Smooth muscle cell (in vitro differentiated cells): ENCODE data around the gene CACNG3. TPM values are rescaled to one million over a fixed set of nuclear protein-coding genes. Genes with fewer than 3 reads are reported as not detected.
"Not testable (repeated sequence)": the region's sequence is repeated elsewhere in the genome, so short reads cannot be mapped to it uniquely, and the experiment has no call there.

Experiments
- DNase-seq: peaks from one replicate; lab custom pipeline; 2025; ENCODE audit not compliant: unreplicated experiment; lab: John Stamatoyannopoulos, UW
- H2AFZ ChIP-seq: fragments of 200-600 bp; sonication (generic); 2 replicates; pipeline ENCODE4 v1.6.0; 2016; ENCODE audit warnings: antibody characterized with exemption, low read depth, mild to moderate bottlenecking
- H3F3A ChIP-seq: fragments of 200-600 bp; sonication (generic); 2 replicates; pipeline ENCODE4 v1.6.0; 2017; ENCODE audit warnings: antibody characterized with exemption, low read depth
- H3K27ac ChIP-seq: fragments of 200-600 bp; sonication (generic); 2 replicates; pipeline ENCODE4 v1.5.1; 2016; ENCODE audit warnings: low read depth, mild to moderate bottlenecking
- H3K27me3 ChIP-seq: fragments of 200-600 bp; sonication (generic); 2 replicates; pipeline ENCODE4 v1.6.1; 2016; ENCODE audit warnings: low read depth, mild to moderate bottlenecking
- H3K36me3 ChIP-seq: fragments of 200-600 bp; sonication (generic); 2 replicates; pipeline ENCODE4 v1.5.1; 2016; ENCODE audit warnings: low read depth
- H3K4me1 ChIP-seq: fragments of 200-600 bp; sonication (generic); 2 replicates; pipeline ENCODE4 v1.5.1; 2016; ENCODE audit warnings: low read depth
- H3K4me2 ChIP-seq: fragments of 200-600 bp; sonication (generic); 2 replicates; pipeline ENCODE4 v1.6.0; 2016; ENCODE audit warnings: mild to moderate bottlenecking
- H3K4me3 ChIP-seq: fragments of 200-600 bp; sonication (generic); 2 replicates; pipeline ENCODE4 v1.5.1; 2016; ENCODE audit warnings: mild to moderate bottlenecking
- H3K79me2 ChIP-seq: fragments of 200-600 bp; sonication (generic); 2 replicates; pipeline ENCODE4 v1.6.0; 2016; ENCODE audit warnings: low read depth, mild to moderate bottlenecking
- H3K9ac ChIP-seq: fragments of 200-600 bp; sonication (generic); 2 replicates; pipeline ENCODE4 v1.6.0; 2016; ENCODE audit warnings: low read depth
- H3K9me3 ChIP-seq: fragments of 200-600 bp; sonication (generic); replicated peaks from 2 replicates; pipeline ENCODE4 v1.5.1; 2016; ENCODE audit warnings: low read depth
- H4K20me1 ChIP-seq: fragments of 200-600 bp; sonication (generic); 2 replicates; pipeline ENCODE4 v1.6.0; 2016; ENCODE audit warnings: low read depth
- WGBS: methylation state at CpG from one replicate; pipeline ENCODE4 v1.1.7; 2016; ENCODE audit warnings: low lambda C conversion rate; 5-methylcytosine and 5-hydroxymethylcytosine counted together
- polyA plus RNA-seq: library from polyadenylated mRNA; unstranded; fragments of >200 nt; fragmentation: Nextera tagmentation; extraction: Ambion mirVana; gene quantifications from 2 replicates; pipeline ENCODE4 v1.2.1, GENCODE V29; 2016
- total RNA-seq: library from RNA; depleted of rRNA; stranded (reverse); fragments of >200 nt; gene quantifications from 2 replicates; pipeline ENCODE4 v1.2.3, GENCODE V29; 2014
- TF ChIP-seq, protein P1 (sequence below): fragments of 200-600 bp; sonication (generic); IDR thresholded peaks from 2 replicates; pipeline ENCODE4 v1.5.1; 2017; ENCODE audit warnings: borderline replicate concordance, mild to moderate bottlenecking, antibody characterized with exemption; ENCODE audit not compliant: insufficient read depth, poor library complexity, severe bottlenecking

CACNG3 gene
- total and polyA plus RNA-seq, 2 experiments from 2014 or later: not detected

DNA sequence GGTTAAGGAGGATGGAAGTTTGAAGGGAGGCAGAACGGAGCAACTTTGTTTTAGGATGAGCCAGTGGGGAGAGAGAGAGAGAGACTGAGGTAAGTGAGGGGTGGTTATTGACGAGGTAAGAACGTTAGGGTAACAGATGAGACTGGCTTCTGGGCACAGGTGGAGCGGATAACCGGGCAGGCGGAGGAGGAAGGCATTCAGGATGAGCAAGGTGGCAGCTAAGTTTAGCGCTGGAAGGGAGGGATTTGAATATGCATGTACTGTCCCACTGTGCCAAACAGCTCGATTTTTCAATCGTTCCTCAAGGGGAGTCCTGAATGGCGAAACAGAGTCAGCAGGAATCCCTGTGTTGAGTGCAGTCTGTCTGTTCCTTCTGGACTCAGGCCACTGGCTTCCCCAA lies 35.8 kb downstream of the CACNG3 start:
- Histone ChIP-seq H3K4me2 (no peak overlapping the region), H3K4me1 (no peaks in the 10 kb centered on the region), H3K4me3 (no peak overlapping the region), H3K9ac (no peak overlapping the region), H4K20me1 (no peaks in the 10 kb centered on the region), H3K79me2 (no peaks in the 10 kb centered on the region), H3K9me3 (no peaks in the 10 kb centered on the region), H2AFZ (no peak overlapping the region), H3K36me3 (no peaks in the 10 kb centered on the region), H3K27ac (no peak overlapping the region), H3F3A (no peaks in the 10 kb centered on the region), H3K27me3 (peaks cover 27% of the 10 kb centered on the region)
- TF ChIP-seq, protein P1, sequence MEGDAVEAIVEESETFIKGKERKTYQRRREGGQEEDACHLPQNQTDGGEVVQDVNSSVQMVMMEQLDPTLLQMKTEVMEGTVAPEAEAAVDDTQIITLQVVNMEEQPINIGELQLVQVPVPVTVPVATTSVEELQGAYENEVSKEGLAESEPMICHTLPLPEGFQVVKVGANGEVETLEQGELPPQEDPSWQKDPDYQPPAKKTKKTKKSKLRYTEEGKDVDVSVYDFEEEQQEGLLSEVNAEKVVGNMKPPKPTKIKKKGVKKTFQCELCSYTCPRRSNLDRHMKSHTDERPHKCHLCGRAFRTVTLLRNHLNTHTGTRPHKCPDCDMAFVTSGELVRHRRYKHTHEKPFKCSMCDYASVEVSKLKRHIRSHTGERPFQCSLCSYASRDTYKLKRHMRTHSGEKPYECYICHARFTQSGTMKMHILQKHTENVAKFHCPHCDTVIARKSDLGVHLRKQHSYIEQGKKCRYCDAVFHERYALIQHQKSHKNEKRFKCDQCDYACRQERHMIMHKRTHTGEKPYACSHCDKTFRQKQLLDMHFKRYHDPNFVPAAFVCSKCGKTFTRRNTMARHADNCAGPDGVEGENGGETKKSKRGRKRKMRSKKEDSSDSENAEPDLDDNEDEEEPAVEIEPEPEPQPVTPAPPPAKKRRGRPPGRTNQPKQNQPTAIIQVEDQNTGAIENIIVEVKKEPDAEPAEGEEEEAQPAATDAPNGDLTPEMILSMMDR: no peak
- DNase-seq: no peak
- WGBS: 82% methylated on average over 10 of the region's 10 CpGs

- Histone ChIP-seq H3K4me2 (no peak overlapping the region), H3K27ac (no peak overlapping the region), H2AFZ (no peak overlapping the region), H3K9me3 (no peaks in the 10 kb centered on the region), H3K4me3 (no peak overlapping the region), H4K20me1 (no peaks in the 10 kb centered on the region), H3F3A (no peaks in the 10 kb centered on the region), H3K9ac (no peak overlapping the region), H3K27me3 (peaks cover 27% of the 10 kb centered on the region), H3K36me3 (no peaks in the 10 kb centered on the region), H3K4me1 (no peaks in the 10 kb centered on the region), H3K79me2 (no peaks in the 10 kb centered on the region)
- no peak for DNase-seq
- 85% methylated on average over 7 of the region's 7 CpGs for WGBS
- TF ChIP-seq, protein P1: no peak
These were observed 38.0 kb downstream of the CACNG3 start for GRCh38 chr16:24294131-24294530.

- H4K20me1 ChIP-seq: no peaks in the 10 kb centered on the region
- no peak overlapping the region for H3K4me3 ChIP-seq
- H3K27me3 ChIP-seq: peaks cover 27% of the 10 kb centered on the region
- no peaks in the 10 kb centered on the region for H3K9me3 ChIP-seq
- WGBS: 79% methylated on average over 3 of the region's 3 CpGs
- no peak overlapping the region for H3K27ac ChIP-seq
- H3F3A ChIP-seq: no peaks in the 10 kb centered on the region
- DNase-seq: no peak
- no peak overlapping the region for H2AFZ ChIP-seq
- H3K9ac ChIP-seq: no peak overlapping the region
- H3K4me2 ChIP-seq: no peak overlapping the region
- H3K4me1 ChIP-seq: no peaks in the 10 kb centered on the region
- H3K36me3 ChIP-seq: no peaks in the 10 kb centered on the region
- no peaks in the 10 kb centered on the region for H3K79me2 ChIP-seq
- TF ChIP-seq, protein P1: no peak
These were observed 41.2 kb downstream of the CACNG3 start for GRCh38 chr16:24297375-24297774.

DNA sequence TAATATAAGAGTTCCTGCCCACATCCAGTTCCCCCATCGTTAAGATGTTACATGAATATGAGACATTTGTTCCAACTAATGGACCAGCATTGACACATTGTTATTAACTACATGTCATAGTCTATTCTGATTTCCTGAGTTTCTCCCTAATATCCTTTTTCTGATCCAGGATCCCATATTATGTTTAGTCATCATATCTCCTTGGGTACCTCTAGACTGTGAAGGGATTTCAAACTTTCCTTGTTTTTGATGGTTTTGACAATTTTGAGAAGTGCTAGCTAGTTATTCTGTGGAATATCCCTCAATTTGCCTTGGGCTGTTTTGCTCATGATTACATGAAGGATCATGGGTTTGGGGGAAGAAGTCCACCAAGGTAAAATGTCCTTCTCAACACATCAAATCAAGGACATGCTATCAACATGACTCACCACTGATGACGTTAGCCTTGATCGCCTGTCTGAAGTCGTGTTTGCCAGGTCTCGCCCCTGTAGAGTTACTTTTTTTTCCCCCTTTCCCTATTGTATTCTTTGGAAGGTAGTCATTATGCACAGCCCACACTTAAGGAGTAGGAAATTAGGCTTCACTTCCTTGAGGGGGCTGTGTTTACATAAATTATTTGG lies 42.5 kb downstream of the CACNG3 start:
- Histone ChIP-seq H2AFZ (no peak overlapping the region), H4K20me1 (no peaks in the 10 kb centered on the region), H3K27ac (no peak overlapping the region), H3K4me2 (no peak overlapping the region), H3K79me2 (no peaks in the 10 kb centered on the region), H3K36me3 (no peaks in the 10 kb centered on the region), H3K27me3 (peaks cover 14% of the 10 kb centered on the region), H3K4me1 (no peaks in the 10 kb centered on the region), H3K9ac (no peak overlapping the region), H3K9me3 (no peaks in the 10 kb centered on the region), H3K4me3 (no peak overlapping the region), H3F3A (no peaks in the 10 kb centered on the region)
- 71% methylated on average over 5 of the region's 5 CpGs for WGBS
- DNase-seq: no peak
- TF ChIP-seq, protein P1: no peak

GRCh38 chr16:24300750-24301149 lies 44.6 kb downstream of the CACNG3 start:
- not testable (repeated sequence) for H2AFZ ChIP-seq, DNase-seq, H3K36me3 ChIP-seq, H3K4me2 ChIP-seq, H3K9ac ChIP-seq, H3K9me3 ChIP-seq, H4K20me1 ChIP-seq, H3K4me1 ChIP-seq, H3F3A ChIP-seq, H3K4me3 ChIP-seq, H3K27me3 ChIP-seq, H3K79me2 ChIP-seq, H3K27ac ChIP-seq
- 89% methylated on average over 6 of the region's 6 CpGs for WGBS
